Activated T-cell treated with anti-CD3 and anti-CD28 coated beads for 24 hours (primary cell): ENCODE data around the gene TRIM25.
A peak's percentile ranks its signal among the peaks of the same experiment; 100 is the strongest.
"Not testable (repeated sequence)": the region's sequence is repeated elsewhere in the genome, so short reads cannot be mapped to it uniquely, and the experiment has no call there.

Source experiments
- DNase-seq: peaks from one replicate; pipeline ENCODE4 v3.0.0-alpha.2; 2020; ENCODE audit warnings: low read depth

Gene TRIM25, protein sequence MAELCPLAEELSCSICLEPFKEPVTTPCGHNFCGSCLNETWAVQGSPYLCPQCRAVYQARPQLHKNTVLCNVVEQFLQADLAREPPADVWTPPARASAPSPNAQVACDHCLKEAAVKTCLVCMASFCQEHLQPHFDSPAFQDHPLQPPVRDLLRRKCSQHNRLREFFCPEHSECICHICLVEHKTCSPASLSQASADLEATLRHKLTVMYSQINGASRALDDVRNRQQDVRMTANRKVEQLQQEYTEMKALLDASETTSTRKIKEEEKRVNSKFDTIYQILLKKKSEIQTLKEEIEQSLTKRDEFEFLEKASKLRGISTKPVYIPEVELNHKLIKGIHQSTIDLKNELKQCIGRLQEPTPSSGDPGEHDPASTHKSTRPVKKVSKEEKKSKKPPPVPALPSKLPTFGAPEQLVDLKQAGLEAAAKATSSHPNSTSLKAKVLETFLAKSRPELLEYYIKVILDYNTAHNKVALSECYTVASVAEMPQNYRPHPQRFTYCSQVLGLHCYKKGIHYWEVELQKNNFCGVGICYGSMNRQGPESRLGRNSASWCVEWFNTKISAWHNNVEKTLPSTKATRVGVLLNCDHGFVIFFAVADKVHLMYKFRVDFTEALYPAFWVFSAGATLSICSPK

DNA sequence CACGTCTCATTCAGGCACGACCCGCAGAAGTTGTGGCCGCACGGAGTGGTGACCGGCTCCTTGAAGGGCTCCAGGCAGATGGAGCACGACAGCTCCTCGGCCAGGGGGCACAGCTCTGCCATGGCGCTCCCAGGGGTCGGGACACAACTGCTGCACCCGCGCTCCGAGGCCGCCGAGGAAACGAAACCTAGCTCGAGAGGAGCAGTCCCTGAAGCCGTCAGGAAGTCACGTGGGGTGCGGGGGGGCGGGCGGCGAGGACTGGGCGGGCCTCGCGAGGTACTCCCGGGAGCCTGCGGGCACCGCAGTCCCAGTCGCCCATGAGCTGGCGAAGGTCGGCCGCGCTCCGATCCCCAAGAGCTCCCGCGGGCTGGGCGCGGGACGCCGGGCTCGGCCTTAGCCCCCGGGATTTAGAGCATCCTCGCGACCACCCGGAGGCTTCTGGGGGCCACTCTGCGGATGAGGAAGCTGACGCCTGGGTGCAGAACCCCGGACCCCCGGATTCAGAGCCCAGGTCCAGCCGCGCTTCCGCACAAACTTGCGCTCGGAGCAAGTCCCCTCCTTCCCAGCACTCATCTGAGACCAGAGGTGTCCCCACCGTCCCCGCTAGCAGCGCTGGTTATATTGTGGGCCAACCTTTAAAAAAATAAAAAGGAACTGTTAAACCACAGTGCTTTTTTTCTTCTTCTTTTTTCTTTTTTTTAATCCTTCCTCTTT, at the start of gene TRIM25:
Gene TRIM25, minus strand, starts transcription at position 183 of the 714 bp plus-strand sequence. Its CDS starts 61 bp downstream, at position 122.
- DNase-seq, result peak; percentile 86

DNA sequence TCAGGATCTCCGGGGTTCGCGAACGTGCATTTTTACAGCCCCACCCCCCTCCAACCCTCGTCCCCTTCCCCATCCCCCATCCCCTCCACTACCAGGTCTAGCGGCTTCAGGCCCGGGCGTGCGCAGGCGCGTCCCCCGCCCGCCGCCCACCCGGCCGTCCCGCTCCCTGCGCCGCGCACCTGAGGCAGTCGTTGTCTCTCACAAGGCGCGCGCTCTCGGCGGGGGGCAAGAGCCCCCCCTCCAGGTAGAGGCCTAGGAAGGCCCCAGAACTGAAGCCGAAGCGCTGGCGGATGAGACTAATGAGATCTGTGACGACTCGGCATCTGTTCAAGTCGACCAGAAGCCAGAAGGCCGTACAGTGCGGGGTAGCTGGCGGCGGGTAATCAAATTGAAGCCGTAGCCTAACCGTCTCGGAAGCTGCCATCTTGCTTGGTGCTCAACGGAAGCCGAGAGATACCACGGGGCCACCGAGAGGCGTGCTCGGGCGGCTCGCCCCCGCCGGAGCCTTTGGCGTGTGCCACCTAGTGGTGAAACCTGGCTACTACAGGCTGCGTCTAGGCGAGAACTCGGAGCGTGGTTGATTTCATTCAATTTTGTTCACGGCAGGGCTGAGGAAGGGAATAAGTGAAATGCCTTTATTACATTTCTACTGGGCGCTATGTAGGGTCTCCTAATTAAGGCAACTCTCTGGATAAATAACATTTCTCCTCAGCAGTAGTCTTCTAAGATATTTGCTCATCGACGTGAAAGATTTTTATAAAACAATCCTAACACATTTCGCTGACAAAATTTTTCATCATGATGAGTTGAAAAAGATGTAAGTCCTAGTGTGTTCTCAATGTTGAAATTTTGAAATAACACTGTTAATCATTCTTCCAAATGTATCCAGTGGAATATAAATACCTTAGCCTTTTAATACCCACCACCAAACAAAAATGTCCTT, 47.0 kb upstream of the TRIM25 start, which contains the start of gene COIL:
Gene COIL, minus strand, starts transcription at position 455 of the 943 bp plus-strand sequence. Its CDS starts 31 bp downstream, at position 424.
- DNase-seq, result peak; percentile 92

DNA sequence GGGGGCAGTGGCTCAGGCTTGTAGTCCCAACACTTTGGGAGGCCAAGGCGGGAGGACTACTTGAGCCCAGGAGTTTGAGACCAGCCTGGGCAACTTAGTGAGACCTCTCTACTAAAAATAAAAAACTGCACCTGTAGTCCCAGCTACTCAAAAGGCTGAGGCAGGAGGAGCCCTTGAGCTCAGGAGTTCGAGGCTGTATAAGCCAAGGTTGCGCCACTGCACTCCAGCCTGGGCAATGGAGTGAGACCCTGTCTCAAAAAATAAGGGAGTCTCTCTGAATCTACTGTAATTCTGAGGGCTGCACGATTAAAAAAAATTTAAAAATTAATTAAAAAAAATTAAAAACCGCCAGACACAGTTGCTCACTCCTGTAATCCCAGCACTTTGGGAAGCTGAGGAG, 43.1 kb upstream of the TRIM25 start:
- no peak for DNase-seq

DNA sequence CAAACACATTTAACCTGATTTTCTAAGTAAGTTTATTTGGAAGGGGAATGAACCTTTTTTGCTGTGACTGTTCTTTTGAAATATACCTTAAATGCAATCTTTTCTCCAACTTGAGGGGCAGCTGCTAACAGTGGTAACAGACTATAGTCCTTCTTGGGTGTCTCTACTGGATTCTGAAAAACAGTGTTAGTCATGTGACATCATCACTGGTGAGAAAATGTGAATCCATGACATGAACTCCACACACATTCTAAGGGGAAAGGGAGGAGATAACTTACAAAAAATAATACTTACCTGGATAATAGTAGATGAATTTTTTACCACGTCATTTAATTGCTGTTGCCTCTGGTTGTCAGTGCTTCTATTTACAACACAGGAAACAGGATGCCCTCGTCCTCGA, 35.7 kb upstream of the TRIM25 start:
- DNase-seq, result no peak

DNA sequence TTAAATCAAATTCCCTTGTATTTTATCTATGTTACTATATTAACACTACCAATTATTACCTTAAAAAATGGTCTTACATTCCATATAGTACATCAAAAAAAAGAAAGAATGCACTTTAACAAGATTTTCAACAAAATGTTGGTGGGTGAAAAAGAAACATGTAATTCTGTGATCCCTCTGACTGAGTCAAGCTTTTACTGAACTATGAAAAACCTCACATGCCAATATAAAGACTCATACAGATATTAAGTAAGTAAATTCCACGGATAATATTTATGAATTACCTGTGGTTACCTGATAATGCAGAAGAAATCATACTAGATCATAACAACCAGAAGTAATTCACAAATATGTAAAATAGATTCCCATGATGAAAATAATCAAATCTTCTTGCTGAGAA, 34.6 kb upstream of the TRIM25 start:
- DNase-seq, result no peak

DNA sequence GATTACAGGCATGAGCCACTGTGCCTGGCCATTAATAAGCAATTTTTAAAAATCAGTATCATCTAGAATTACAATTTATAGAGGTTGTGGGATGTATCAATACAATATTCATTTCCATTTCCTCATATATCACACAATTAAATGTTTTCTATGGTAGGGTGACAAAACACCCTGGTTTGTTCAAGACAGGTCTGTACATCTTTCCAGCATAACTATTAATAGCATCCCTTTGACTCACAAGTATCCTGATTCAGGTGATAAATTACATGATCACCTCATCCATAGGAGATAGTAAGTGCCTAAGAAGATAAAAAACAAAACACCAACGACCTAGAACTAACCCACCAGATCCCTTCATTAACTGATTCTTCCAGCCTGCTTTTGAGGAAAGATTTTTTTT, 33.9 kb upstream of the TRIM25 start:
- DNase-seq, result no peak

DNA sequence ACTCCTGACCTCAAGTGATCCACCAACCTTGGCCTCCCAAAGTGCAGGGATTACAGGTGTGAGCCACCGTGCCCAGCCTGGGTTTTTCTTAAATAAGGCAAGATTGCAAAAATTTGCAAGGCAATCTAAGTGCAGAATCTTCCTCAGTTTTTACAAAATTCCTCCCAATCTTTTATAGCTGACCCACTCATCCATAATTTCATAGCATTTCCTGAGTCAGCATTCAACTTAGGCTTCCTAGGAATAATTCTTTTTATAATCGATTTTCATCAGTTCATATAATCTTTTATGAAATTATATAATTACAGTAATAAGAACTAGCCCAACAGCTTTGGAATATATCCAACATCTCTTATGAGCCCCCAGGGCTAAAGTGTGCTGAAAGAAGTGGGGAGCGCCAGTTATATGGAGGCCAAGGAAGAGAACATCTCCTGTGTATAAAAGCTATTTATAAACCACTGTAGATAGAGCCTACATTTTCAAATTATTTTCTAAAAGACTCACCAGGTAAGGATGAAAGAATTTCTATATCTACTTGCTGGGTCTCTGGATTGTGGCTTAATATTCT, 32.2 kb upstream of the TRIM25 start:
- no peak for DNase-seq

DNA sequence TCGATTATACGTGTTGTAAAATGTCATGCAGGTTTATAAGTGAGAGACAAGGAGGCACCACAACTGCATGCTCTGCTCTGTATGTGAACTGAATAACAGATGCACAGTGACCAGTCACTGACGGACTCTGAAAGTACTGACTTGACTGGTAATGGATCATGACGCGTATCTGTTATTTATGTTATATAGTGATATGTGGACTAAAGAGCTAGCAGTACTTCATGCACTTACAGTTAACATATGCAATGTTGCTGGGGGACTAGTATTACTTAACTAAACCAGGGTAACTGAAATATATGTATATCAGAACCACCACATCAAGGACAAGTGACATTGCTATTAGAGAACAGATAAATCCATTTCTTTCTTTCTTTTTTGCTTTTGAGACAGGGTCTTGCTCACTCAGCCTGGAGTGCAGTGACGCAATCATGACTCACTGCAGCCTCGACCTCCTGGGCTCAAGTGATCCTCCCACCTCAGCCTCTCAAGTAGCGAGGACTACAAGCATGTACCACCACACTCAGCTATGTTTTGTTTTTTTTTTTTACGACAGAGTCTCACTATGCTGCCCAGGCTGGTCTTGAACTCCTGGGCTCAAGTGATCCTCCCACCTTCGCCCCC, 29.8 kb upstream of the TRIM25 start:
- DNase-seq, result no peak

DNA sequence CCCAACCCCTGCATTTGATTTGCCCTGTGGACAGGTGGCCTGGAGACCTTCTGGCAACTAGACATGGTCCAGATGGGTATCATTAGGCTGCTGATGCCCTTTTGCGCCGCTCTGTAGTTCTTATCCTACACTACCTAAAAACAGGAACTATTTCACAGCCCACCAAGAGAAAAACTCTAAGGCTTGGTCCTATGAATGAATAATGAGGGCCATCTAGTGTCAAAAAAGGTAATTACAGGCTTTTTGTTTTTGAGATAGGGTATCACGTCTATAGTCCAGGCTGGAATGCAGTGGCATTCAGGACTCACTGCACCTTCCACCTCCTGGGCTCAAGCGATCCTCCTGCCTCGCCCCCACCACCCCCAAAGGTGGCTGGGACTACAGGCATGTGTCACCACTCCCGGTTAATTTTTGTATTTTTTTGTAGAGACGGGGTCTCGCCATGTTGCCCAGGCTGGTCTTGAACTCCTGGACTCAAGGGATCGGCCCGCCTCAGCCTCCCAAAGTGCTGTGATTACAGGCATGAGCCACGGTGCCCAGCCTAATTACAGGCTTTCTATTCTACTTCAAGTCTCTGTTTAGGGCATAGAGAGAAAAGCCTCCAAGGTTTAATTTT, 26.1 kb upstream of the TRIM25 start:
- no peak for DNase-seq

DNA sequence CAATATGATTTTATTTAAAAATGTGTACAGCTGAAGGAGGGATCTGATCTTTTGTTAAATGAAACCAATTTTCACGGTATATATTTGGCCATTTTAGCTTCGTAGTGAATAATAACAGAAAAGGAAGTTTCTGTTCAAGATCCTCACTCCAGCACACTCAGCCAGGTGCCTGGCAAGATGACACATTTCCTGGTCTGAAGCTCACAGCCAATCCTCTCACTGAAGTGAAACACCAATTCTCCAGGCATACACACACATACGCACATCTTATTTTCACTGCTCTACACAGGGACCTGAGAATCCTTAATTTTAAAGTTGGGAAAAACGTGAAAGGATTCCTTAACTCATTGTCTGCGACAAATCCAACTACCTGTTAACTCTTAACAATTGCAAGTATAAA, 24.4 kb upstream of the TRIM25 start:
- DNase-seq, result not testable (repeated sequence)

DNA sequence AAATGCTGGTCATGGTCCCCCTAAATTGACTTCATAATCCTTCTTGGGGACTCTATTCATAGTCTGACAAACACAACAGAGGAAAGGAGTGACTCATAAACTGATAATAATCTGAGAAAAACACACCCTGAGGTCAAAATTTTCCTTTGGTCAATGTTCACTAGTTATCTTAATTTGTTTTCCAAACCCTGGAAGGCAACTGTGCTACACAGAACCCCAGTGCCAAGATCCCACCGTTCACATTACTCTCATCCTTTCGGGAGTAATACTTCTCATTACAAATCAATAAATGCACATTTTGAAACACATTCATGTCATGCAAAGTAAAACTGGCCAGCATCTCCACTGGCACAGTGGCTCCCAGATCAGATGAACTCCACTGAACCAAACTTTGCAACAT, 23.8 kb upstream of the TRIM25 start:
- DNase-seq, result no peak

DNA sequence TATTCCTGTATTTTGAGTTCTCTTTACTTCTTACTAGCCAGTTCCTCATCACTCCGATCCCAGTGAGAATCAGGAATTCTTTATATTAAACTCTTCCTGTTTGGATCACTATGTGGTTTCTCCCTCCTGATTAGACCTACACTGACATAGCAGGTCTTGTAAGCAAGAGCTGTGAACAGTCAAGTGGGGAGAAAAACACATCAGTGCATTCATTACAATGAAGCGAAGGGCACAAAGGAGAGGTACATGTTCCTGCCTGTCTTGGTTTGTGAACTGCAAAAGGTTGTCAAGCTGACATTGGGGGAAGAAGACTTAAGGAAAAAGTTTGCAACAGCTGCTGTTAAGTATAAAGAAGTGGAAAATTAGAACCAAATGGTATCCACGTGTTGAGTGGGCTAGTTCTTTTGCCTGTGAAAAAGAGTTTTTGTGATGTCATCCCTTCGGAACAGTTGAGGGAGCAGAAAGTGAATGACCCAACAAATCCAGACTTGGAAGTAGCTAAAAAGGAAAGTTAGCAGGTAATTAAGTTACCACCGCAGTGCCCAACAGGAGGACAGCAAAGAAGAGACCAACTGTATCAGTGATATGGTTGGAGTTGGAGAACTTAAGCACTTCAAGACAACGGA, 23.0 kb upstream of the TRIM25 start:
- DNase-seq, result no peak

DNA sequence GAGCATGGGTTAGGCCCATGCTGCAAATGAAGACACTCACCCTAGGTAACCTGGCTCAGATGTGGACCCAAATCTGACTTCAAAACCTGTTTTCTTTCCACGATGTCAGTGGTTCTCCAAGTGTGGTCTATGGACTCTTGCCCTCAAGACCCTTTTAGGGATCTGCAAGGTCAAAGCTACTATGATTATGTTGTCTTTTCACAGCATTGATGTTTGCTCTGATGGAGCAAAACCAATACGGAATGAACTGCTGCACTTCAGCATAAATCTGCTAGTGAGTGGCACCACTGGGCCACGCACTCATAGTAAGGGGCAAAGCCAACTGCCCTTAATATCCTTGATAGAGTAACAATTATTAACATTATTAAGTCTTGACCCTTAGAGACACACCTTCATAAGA, 21.6 kb upstream of the TRIM25 start:
- DNase-seq, result no peak

DNA sequence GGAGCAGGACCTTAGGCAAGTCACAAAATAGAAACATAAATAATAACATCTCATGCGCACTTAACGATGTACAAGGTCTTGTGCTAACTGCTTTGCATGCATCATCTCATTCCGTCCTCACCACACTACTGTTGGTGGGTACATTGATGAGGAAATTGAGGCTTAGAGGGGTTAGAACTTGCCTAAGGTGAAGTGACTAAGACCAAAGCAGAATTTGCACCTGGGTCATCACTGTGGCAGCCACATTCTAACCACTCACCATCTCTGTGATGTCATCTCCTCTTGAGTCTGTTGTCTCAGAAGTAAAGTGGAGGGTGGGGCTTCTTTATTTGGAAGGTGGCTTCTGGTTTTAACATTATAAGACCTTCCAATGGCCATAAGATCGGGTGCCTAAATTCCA, 20.4 kb upstream of the TRIM25 start:
- no peak for DNase-seq

DNA sequence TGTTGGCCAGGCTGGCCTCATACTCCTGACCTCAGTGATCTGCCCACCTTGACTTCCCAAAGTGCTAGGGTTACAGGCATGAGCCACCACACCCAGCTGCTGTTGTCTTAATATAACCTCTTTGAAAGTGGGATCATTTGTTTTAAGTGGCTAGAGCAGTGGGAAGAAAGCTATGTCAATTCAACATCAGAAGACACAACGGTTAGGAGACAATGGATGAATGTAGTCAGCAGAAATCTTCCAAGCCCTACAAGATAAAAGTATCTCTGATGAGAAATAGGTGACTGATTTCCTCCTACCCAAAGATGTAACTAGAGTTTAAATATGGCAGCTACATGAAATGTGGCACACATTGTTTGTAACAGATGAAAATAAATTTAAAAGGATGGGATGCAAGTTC, 20.0 kb upstream of the TRIM25 start:
- DNase-seq, result no peak

DNA sequence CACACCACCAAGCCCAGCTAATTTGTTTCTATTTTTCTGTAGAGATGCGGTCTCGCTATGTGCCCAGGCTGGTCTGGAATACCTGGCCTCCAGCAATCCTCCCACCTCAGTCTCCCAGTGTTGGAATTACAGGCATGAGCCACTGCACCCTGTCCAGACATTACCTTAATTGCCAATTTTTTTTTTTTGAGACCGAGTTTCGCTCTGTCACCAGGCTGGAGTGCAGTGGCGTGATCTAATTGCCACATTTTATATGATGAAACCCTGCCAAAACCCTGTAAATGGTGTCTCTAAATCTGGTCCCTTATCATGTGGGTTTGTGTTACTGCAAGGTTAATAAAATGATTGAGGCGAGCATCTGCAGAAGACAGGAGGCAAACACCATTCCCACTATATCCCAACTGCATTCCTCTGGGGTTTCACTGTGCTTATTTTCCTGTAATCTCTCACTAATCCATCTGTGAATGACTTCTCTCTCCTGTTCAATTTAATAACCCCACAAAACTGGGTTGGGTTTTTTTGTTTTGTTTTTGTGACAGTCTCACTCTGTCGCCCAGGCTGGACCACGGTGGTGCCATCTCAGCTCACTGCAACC, 19.4 kb upstream of the TRIM25 start:
- no peak for DNase-seq

DNA sequence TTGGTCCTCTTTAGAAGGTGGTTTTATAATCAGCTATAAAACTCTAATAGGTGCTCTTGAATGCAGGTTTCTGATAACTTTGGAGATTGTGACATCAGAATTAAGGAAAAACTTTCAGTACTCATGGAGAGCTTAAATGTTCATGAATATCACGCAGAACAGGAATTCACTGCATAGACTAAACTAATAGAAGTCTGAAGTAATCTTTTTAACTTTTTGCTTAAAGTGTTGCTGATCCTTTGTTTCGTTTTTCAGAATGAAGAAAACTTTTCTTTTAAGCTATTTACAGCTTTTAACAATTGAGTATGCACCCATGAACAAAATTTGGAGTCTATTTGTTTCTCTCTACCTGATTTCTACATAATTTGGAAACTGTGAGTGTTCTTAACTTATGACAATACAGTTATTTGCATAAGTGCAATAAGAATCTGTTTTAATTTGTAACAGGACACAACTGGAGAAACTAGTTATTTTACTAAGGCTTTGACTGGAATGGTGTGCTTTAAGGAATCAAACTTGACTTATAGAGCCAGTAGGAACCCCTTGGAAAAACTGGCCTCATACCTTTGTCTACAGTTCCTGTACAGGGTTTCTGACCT, 17.0 kb upstream of the TRIM25 start:
- no peak for DNase-seq

DNA sequence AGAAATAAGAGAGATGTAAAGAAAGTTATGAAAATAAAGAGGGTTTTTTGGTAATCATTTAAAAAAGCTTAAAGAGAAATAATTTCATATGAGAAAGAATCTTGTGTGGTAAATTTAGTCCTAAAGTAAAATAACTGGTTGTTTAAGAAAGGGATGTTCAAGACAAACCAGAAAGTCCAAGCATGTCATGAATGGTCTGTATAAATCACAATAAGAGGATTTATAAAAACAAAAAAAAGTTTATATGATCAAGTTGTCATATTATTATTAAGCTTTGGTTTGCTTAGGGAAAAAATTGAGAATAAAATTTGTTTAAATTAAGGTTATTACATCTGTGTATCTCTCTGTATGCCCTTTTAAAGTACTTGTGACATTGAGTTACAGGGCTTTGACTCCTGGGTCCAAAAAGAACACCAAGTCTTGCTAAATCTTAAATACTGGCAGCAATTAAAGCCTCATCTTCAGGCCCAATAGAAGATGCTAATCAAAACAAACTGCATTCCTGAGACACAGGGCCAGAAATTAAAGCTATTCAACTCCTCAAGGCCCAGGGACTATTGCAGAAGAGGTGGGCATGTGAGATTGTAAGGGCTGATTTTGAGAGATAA, 15.6 kb upstream of the TRIM25 start:
- no peak for DNase-seq

DNA sequence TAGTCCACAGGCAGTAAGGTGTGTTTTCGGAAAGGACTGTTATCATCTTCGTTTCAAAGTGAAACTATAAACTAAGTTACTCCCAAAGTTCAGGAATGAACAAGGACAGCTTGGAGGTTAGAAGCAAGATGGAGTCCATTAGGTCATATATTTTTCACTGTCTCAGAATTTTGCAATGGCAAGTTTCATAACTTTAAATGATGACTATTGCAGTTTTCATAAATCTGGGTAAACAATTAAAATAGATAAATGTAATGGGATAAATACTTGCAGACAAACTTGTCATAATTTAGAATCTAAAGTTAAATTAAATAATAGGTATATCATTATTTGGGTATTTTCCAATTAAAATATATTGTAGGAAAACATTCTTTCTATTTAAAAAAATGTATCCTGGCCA, 14.7 kb upstream of the TRIM25 start:
- no peak for DNase-seq
